Thyroid gland (tissue), 4 donors: Measurements from ENCODE around the gene IL10RA. TPM values are rescaled to one million over a fixed set of nuclear protein-coding genes. Genes with fewer than 3 reads are reported as not detected.

Experiments
- DNase-seq, 2 donors: peaks; one replicate each; pipeline ENCODE4 v3.0.0-alpha.2; 2019
- H3K27ac ChIP-seq, 3 donors: fragments of 200-600 bp; sonication (generic); 1 replicate in 2 of 3; 2 replicates in 1 of 3; pipeline ENCODE4 v1.5.1; 2016 to 2019; ENCODE audit warnings: mild to moderate bottlenecking in 1 of 3, moderate library complexity in 1 of 3
- H3K27me3 ChIP-seq: fragments of 200-600 bp; sonication (generic); one replicate; pipeline ENCODE4 v1.5.1; 2019
- H3K36me3 ChIP-seq, 2 donors: fragments of 200-600 bp; sonication (generic); one replicate each; pipeline ENCODE4 v1.5.1; 2016 to 2019
- H3K4me1 ChIP-seq, 2 donors: fragments of 200-600 bp; sonication (generic); one replicate each; pipeline ENCODE4 v1.5.1; 2017 to 2019
- H3K4me3 ChIP-seq, 3 donors: fragments of 200-600 bp; sonication (generic); replicated peaks in 1 of 3; 1 replicate in 2 of 3; 2 replicates in 1 of 3; pipeline ENCODE4 v1.5.1; 2016; ENCODE audit warnings: mild to moderate bottlenecking in 1 of 3
- H3K9me3 ChIP-seq: fragments of 200-600 bp; sonication (generic); one replicate; pipeline ENCODE4 v1.5.1; 2017
- CTCF ChIP-seq, 6 experiments: fragments of 200-600 bp in 3 of 6; fragments of 450-650 bp in 3 of 6; sonication (generic) in 3 of 6; IDR thresholded peaks; one replicate each; pipeline ENCODE4 v1.5.1; 2016 to 2019; ENCODE audit warnings: antibody characterized with exemption in 6 of 6, mild to moderate bottlenecking in 2 of 6, inconsistent platforms in 1 of 6, moderate library complexity in 1 of 6
- POLR2A ChIP-seq, 2 donors: fragments of 450-650 bp; IDR thresholded peaks; one replicate each; pipeline ENCODE4 v1.6.1; 2017; ENCODE audit warnings: antibody characterized with exemption in 2 of 2, mild to moderate bottlenecking in 2 of 2, moderate library complexity in 1 of 2
- WGBS, 2 donors: methylation state at CpG; one replicate each; pipeline ENCODE4 v1.1.5; 2017; 5-methylcytosine and 5-hydroxymethylcytosine counted together
- intact Hi-C: fragments of 100-400 bp; cut with DNase I; formaldehyde crosslinking; loops from one replicate; pipeline ENCODE4 v1.15.1; 2023
- total RNA-seq, 4 donors: library from RNA; depleted of rRNA; stranded (reverse); fragments of >200 nt; gene quantifications; one replicate each; pipeline ENCODE4 v1.2.3, GENCODE V29; 2016

IL10RA gene
- total RNA-seq, 4 donors from 2014 or later: 5.3 to 21.9 (median 10.6) TPM

GRCh38 chr11:117980720-117981119 is 5.5 kb upstream of the IL10RA start:
- DNase-seq: no peak
- TF ChIP-seq CTCF (IDR thresholded peaks at IDR 0.05) (no peak), POLR2A (IDR thresholded peaks at IDR 0.05) (no peak)
- Histone ChIP-seq H3K9me3 (no peaks in the 10 kb centered on the region), H3K4me3 (no peak overlapping the region), H3K27me3 (no peaks in the 10 kb centered on the region), H3K36me3 (no peaks in the 10 kb centered on the region), H3K27ac (peak overlapping the region in 2 of 3 donors; percentile 76 to 86), H3K4me1 (peaks cover 11 to 40% of the 10 kb centered on the region in 2 donors)
- intact Hi-C loops: no loop called here
- 83 to 91% methylated on average over 3 of the region's 3 CpGs for WGBS, 2 donors

- H3K4me3 ChIP-seq: no peak overlapping the region
- H3K27me3 ChIP-seq: no peaks in the 10 kb centered on the region
- no peaks in the 10 kb centered on the region for H3K36me3 ChIP-seq
- TF ChIP-seq CTCF (IDR thresholded peaks at IDR 0.05): no peak
- no peak for TF ChIP-seq POLR2A (IDR thresholded peaks at IDR 0.05)
- peaks cover 11 to 51% of the 10 kb centered on the region in 2 donors for H3K4me1 ChIP-seq
- H3K9me3 ChIP-seq: no peaks in the 10 kb centered on the region
- 93 to 97% methylated on average over 3 of the region's 3 CpGs for WGBS, 2 donors
- no peak for DNase-seq
- no peak overlapping the region for H3K27ac ChIP-seq
- intact Hi-C loops: no loop called here
Measured at GRCh38 chr11:117983163-117983475, 3.1 kb upstream of the IL10RA start.

- no peaks in the 10 kb centered on the region for H3K36me3 ChIP-seq
- DNase-seq: no peak
- no peak overlapping the region for H3K4me3 ChIP-seq
- TF ChIP-seq POLR2A (IDR thresholded peaks at IDR 0.05): no peak
- peaks cover 7 to 39% of the 10 kb centered on the region in 2 donors for H3K4me1 ChIP-seq
- intact Hi-C loops: no loop called here
- no peaks in the 10 kb centered on the region for H3K9me3 ChIP-seq
- H3K27ac ChIP-seq: no peak overlapping the region
- H3K27me3 ChIP-seq: no peaks in the 10 kb centered on the region
- 87 to 90% methylated on average over 4 of the region's 4 CpGs for WGBS, 2 donors
Measured at GRCh38 chr11:117984476-117984875, 1.7 kb upstream of the IL10RA start.

GRCh38 chr11:117986981-117987574 is 884 bp downstream of the IL10RA start:
- no peaks in the 10 kb centered on the region for H3K27me3 ChIP-seq
- 77 to 82% methylated on average over 15 of the region's 15 CpGs for WGBS, 2 donors
- peak overlapping the region in 1 of 3 donors; percentile 88 for H3K27ac ChIP-seq
- no peaks in the 10 kb centered on the region for H3K9me3 ChIP-seq
- H3K4me3 ChIP-seq: peak overlapping the region in 1 of 3 donors; percentile 46
- DNase-seq: no peak
- H3K36me3 ChIP-seq: no peaks in the 10 kb centered on the region
- TF ChIP-seq POLR2A (IDR thresholded peaks at IDR 0.05) (no peak), CTCF (IDR thresholded peaks at IDR 0.05) (no peak)
- peaks cover 0 to 16% of the 10 kb centered on the region in 2 donors for H3K4me1 ChIP-seq
- intact Hi-C loops: no loop called here

DNA sequence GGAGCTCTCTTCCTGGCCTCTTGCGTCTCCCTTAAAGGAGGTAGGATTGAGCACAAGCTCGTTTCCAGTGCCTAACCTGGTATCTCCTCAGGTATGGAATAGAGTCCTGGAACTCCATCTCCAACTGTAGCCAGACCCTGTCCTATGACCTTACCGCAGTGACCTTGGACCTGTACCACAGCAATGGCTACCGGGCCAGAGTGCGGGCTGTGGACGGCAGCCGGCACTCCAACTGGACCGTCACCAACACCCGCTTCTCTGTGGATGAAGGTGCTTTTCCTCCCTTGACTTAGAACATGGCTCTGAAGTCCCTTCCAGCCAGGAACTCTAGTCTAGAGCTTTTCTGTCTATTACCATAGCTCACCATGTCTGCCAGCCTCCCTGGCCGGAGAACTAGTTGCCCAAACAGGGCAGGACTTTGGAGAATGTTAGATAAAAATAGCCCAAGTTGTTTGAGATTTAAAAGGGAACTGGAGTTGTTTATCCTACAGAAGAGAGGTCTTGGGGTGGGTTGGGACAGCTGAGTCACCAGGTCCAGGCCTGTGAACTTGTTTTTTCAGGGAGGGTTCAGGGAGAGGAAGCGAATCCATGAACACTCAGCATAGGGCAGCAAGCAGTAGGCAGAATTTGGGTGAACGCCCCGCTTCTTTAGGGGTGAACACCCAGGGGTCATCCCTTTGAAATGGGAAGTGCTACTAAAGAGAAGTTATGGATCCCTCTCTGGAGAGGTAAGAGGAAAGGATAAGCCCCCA is 3.3 kb downstream of the IL10RA start:
- Histone ChIP-seq H3K27me3 (no peaks in the 10 kb centered on the region), H3K9me3 (no peaks in the 10 kb centered on the region), H3K4me1 (peaks cover 0 to 16% of the 10 kb centered on the region in 2 donors), H3K27ac (no peak overlapping the region), H3K4me3 (no peak overlapping the region), H3K36me3 (no peaks in the 10 kb centered on the region)
- TF ChIP-seq CTCF (IDR thresholded peaks at IDR 0.05) (no peak), POLR2A (IDR thresholded peaks at IDR 0.05) (no peak)
- intact Hi-C loops: no loop called here
- DNase-seq: no peak
- 87 to 96% methylated on average over 13 of the region's 13 CpGs for WGBS, 2 donors
